Right lobe of liver (tissue), 4 donors: ENCODE data around the gene TDRD12.

Experiments
- CTCF ChIP-seq, 4 donors: fragments of 200-600 bp in 3 of 4; fragments of 450-650 bp in 1 of 4; IDR thresholded peaks; one replicate each; pipeline versions ENCODE4 v1.5.1 to v1.8.0; 2016 to 2022; ENCODE audit warnings: antibody characterized with exemption in 4 of 4, mild to moderate bottlenecking in 2 of 4
- POLR2A ChIP-seq: fragments of 450-650 bp; IDR thresholded peaks from one replicate; pipeline ENCODE4 v1.6.1; 2017; ENCODE audit warnings: antibody characterized with exemption, mild to moderate bottlenecking
- donor health status: DM: no; HTN: no; CAD: no.
- donor health status: DM: no; HTN: no; CAD: no.
- donor health status: DM: no; HTN: yes; CAD: no.

- TF ChIP-seq CTCF (IDR thresholded peaks at IDR 0.05) (no peak), POLR2A (no peak)
These were observed 143.2 kb downstream of the TDRD12 start for GRCh38 chr19:32862741-32863140.
